Measurements from ENCODE around the gene LIX1.
"Not testable (repeated sequence)": the region's sequence is repeated elsewhere in the genome, so short reads cannot be mapped to it uniquely, and the experiment has no call there.

LIX1 gene

DNA sequence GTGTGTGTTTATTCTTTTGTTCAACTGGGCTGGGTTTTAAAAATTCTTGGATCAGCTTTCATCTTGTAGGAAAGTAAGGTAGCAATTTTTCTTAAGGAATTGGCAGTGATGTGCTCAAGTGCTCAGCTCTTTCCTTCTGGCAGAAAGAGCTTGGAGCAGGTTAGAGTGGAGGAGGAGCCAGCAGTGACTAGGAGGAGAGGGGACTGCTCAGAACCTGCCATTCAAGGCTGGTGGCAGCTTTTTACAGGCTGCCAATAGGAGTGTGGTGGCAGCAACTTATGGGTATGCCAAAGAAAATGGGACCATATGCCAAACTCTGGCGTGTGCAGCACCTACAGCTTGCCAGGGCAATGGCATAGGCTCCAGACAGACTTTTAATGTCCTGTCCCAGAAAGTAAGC is 2.2 kb downstream of the LIX1 start:
- DNase-seq: not testable (repeated sequence)

DNA sequence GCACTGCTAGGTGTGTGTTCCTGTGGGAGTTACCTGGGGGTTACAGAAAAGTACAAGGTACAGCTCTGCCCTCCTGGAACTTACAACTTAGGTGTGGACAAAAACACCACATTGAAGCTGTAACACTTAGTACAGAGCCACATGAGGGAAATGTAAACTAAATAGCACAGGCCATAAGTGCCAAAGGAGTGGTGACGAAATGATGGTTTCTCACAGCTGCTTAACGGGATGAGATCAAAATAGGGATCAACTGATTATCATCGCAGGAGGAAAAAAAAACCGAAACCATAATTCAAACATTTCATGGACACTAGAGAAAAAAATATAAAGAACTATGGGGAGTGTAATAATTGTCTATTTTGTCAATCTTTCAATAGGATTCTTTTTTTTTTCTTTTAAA is 5.9 kb downstream of the LIX1 start:
- no peak for DNase-seq

DNA sequence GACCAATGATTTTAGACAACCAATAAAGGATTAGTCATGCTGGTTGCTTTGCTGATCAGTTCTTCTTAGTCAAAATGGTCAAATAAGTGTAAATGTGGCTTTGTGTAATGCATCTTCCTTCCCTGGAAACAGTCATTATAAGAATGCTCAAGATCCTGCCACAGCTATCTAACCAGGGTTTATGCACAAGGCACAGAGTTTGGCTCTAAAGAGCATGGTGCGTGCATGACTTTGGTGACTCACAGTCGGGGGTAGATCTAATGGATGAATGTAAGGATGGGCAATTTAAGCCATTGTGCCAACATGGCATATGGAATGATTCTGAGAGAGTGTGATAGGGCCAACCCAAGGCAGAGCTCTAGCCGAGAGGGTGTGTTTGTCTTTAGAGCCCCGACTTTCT is 6.5 kb downstream of the LIX1 start:
- no peak for DNase-seq

DNA sequence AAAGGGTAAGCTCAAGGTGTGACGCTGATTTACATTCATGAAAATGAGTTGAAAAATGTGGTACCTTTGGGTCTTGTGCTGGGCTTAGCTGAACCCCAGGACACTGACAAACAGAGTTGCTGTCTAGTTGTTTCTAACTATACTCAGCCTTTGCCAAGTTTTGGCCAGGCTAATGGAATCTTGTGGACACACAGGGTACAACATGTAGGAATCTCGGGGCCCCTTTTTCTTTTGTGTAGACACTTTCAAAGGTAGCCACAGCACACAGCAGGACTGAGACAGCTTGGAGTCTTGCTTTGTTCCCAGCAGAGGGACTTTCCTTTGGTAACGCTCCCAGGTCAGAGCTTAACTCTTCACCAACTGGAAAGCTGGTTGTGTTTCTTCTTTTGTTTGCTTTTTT is 7.8 kb downstream of the LIX1 start:
- DNase-seq: no peak

DNA sequence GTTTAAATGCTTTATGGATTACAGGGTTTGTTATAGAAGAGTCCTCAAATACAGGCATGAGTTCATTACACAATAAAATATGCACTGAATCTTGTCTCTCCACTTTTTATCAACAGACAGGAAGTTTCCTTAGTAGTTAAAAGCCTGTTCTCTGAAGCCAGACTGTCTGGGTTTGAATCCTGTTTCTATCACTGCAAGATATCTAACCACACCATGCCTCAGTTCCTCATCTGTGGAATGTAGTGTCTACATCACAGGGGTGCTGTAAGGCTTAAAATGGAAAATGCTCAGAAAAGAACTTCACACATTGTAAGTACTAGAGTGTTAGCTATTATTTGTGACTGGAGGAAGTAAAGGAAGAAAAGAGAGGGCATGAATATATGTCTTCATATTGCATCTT is 9.3 kb downstream of the LIX1 start:
- peak; percentile 32 for DNase-seq

DNA sequence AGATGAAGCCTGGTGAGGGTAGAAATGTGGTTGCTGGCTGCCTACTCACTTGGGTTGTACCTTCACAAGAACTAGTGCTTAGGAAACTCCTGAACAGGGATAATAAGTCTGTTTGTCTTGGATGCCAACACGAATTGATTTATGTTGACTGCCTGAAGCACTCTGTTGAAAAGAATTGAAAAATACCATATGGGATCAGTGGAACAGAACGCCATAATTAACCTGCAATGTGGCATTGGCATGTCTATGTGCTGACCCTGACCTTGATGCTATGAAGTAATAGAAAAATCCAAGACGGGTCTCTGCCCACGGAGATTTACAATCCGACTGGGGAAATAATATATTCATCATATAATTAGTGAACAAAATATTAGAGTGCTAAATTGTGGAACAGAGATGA is 10.5 kb downstream of the LIX1 start:
- no peak for DNase-seq

DNA sequence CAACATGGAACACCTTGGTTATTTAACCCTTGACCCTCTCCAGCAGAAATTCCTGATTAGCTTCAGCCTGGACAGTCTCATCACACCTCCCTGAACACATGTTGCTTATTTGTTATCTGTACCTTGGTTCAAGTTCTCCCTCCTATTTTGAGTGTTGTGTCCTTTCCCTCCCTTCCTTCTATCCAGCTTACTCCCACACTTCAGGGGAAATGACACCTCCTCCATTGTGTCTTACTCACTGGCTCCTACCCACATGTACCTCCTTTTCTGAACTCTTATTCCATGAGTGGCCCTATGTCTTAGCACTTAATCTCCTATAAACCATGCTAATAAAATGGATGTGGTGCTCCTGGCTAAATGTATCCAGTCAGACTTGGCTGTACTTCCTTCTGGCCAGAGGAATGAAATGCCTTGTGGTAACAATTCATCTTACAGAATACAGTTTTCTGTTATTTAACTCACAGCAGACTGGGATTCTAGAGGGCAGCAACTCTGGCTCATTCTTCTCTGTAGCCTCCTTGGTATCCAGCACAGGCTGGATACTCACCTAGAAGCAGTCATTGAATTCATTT is 11.2 kb downstream of the LIX1 start:
- DNase-seq: peak; percentile 68

DNA sequence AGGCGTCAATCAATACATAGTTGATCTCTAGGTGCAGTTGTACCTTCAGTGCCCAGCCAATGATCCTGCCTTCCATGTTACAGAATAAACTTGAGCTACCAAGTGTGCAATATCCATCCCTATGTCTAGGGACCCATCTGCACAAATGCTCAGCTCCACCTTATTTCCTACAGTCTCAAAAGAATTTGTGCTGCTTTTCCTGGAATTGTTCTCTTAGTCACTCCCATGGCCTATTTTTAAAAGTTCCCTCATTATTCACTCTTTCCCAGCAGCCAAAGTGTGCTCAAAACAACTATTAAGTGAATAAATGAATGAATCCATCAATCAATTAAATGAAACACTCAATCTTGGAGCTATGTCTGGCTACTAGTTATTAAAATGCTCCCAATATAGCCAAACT is 14.7 kb downstream of the LIX1 start:
- no peak for DNase-seq

DNA sequence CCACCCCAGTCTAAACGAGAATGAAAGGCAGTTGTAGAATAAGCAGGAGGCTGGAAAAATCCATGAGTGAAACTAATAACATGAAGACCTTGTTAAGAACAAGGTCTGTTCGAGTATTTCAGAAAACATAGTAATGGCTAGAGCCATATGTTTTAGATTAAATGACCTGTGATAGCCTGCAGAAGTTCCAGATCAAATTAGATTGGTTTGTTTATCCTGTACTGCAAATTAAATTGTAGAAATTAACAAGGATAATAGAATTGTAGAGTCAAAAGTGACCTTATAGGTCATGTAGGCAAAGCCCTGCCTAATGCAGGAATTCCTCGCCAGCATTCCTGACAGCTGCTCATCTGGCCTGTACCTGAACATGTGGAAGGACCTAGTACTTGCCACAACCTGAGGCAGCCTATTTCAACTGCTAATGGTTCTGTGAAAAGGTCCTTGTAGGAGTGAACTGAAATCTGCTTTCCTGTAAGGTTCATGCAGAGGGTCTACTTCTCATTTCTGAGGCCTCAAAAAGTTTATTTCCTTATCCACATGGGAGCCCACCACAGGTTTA is 17.2 kb downstream of the LIX1 start:
- DNase-seq: no peak

DNA sequence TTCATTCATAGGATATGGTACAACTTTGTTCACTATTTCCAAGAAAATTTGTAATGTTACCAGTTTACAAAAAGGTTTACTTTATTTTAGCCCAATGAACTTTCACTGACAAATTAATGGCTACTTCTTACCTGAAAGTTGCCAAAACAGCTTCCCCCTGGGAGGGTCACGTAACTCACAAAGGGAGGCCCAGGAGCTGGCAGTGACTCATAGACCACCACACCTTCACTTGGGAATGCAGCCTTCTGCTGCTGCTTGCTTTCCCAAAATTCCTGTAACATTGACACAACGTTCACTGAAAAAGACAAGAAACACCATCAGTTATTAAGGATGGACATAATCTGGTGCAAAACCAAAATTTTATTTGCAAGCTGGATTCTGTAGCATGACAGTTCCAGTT is 18.1 kb downstream of the LIX1 start:
- DNase-seq: no peak

DNA sequence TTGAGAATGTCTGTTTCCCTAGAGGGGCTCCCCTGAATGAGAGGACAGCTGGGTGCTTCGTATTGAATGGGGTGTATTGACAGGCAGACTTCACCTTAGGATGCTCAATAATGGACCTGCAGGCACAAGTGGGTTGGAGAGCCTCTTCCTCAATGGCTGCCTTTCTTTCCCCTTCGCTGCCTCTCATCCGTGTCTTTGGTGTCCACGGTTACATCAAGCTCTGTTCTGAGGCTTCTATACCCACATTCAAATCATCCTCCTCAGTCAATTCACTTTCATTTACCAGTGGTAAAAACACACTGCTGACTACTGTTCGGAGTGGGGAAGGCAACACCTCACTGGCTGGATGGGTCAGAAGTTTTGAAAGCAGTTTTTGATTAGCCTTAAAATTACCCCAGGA is 20.6 kb downstream of the LIX1 start:
- no peak for DNase-seq

DNA sequence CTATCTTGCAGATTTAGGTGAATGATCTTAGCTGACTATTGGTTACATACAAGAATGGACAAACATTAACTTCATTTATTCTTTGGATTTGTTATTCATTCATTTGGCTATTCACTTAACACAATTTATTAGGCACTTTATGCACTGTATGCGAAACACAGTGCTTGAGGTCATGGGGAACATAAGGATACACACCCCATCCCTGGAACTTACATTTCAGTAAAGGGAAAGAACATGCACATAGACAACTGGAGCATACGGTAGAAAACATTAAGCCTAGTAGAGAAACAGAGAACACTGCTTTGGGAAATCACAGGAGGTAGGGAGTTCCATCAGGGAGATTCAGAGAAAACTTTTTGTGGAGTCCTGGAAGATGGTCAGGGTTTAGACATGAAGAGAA is 22.2 kb downstream of the LIX1 start:
- no peak for DNase-seq

DNA sequence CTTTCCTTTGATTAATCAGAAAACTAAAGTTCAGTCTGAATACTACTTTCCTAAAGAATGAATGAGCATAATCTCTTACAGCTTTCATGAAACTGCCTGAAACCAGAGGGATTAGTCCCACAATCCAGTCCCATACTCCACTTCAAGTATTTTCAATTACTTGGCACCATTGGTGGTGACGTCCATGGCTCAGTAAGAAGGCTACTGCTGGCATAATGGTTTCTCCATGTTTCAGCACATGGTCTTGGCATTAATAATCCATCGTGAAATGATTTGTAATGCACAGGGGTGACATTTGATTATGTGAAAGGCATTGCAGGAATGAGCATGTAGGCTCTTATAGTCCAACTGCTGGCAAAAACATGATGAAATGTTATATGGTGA is 23.4 kb downstream of the LIX1 start:
- no peak for DNase-seq

DNA sequence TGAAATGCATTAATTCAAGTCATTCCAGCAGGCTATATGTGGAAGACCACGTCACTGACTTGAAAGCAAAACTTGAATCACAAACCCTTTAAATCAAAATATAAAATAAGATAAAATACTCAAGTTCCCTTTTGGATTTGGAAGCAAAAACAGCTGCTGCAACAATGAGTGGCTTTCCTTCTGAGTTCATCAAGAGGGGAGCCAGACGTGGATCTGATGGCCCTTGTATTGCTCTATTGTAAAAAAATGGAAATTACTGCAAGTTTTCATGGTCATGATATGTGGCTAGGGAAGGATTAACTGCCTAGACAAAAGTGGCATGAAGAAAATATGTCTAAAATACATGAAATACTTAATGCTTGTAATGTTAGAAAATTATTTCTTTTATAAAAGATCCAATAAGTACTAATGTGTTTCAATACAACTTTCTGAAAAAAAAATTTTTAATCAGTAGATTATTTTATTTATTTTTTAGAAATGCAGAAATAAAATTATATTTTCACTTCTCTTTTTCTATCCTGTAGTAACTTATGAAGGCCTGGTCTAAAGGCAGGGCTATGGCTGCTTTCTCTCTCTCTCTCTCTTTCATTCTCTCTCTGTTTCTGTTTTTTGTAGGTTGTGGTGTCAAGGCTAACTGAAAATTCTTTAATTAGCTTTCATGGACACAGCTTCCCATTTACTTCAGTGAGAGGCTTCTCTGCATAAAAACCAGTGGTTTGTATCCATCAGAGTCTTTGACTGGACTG is 24.0 kb downstream of the LIX1 start:
- no peak for DNase-seq

DNA sequence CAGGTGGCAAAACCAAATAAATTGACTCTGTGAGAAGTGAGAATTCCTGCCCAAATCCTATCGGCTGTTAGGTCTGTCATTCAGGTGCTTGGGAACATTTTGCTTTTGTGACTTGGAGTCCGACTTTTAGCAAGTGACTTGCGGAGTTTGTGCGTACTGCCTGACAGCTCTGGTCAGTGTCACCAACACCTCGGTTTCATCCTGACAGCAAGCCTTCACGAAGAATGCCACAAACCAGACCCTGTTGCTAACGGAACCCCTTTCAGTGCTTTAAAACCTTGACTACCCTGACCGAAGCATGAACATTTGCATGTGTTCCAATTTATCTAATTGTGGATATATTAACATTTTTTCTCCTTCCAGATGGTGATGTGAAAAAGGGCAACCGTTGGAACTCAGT is 26.5 kb downstream of the LIX1 start:
- DNase-seq: no peak

DNA sequence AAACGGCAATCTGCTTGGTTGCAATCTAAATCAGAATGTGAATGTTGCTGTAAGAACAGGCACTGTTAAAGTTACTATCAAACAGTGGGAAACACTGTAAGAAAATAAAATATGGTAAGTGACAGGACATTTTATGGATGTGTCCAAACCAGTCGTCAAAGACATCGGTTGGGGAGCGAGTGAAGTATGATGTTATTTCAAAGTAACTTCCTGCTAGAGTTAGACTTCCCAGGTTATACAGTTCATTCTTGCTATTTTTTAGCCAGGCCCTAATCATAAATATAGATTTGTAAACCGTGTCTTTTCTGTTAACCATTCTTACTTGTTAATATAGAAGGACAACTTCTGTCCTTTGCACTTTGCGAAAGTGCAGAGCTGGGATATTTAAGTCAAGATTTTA is 30.2 kb downstream of the LIX1 start:
- no peak for DNase-seq

DNA sequence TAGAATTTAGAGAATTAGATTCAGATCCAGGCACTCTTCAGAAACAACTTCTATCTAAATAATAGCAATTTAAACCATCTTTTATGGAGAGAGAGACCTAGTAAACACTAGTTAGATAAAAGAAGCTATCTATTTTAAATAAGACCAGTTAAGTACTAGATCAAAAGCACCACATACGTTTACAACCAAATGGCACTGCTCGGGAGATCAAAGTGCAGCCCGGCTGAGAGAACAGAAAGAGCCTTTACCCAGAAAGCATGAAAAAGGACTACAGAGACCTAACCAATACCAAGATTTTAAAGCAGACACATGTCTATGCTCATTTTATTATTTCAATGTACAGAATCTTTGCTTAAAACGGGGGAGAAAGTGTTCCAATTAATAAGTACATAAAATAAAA is 30.8 kb downstream of the LIX1 start:
- no peak for DNase-seq

DNA sequence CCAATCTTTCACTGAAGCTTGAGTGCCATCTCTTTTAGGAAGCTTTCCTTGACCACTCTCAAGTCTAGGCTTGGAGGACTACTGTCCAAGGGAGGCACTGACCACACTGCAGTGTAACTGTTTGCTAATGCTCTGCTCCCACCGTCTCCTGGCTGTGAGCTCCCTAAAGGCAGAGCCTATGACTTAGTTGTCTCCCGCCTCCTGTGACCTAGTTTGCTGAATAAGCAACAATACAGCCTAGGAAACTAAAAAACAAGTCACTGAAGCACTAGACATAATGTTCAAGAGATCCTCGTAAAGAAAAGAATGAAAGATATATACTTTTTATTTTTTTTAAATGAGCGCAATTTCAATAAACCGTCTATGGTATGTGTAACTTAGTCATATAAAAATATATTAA is 31.4 kb downstream of the LIX1 start:
- no peak for DNase-seq

DNA sequence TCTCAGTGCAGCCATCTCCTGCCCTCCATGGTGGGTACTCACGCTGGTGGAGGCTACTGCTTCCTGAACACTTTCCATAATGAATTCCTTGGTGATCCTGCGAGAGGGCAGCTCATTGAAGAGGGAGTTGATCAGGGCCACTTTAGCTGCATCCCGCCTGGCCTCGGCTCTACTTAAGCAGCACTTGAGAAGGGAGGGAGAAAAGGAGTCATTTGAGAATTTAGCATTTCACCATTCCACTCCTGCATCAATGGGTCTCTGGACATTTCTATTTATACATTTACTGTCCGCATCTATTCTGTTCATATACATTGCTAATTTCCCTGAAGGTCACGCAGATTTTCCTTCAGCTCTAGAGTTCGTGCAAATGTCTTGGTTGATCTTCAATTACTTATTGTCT is 35.1 kb downstream of the LIX1 start:
- no peak for DNase-seq

DNA sequence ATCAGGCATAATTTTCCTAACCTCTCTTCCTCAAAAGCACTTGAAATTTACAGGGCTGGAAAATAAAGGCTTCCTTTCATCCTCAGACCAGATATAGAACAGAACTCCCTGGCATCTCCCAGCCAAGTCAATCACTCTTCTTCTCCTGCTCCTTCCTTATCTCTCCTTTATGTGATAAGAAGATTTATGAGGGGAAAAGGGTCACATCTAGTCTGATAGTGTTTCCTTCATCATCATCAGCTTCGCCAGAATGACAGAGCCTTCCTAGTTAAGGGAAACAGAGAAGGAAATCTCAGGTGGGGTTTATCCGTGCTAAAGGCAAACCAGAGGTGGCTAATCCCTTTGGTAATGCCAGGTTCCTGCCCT is 36.2 kb downstream of the LIX1 start:
- DNase-seq: no peak

DNA sequence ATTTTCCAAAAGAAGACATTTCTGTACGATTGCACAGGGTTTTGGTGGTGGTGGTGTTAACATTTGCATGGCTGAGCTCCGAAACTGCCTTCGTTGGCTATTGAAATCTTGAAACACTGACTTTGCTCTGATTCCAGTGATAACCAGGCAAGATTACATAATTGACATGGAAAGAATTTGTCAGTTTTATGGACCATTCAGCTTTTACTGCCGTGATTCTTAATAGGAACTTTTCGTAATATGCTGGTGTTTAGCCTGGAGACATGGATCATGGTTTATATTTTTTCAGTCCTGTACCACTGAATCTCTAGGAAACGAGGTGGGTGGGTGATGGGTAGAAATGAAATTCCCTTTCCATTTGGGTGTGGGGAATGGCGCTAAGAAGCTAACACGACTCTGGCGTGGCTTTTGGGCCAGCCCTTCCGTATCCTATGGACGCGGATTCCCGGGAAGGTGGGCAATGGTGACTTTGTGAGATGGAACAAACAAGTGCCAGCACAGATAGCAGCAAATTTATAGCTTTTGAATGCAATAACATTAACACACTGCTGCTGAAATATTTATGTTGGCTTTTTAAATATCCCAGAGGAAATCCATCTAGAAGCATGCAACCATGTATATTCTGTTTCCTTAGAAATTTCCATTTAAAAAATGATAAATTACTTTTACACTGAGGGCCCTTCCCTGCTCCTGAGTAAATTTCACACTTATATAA is 36.8 kb downstream of the LIX1 start:
- no peak for DNase-seq

DNA sequence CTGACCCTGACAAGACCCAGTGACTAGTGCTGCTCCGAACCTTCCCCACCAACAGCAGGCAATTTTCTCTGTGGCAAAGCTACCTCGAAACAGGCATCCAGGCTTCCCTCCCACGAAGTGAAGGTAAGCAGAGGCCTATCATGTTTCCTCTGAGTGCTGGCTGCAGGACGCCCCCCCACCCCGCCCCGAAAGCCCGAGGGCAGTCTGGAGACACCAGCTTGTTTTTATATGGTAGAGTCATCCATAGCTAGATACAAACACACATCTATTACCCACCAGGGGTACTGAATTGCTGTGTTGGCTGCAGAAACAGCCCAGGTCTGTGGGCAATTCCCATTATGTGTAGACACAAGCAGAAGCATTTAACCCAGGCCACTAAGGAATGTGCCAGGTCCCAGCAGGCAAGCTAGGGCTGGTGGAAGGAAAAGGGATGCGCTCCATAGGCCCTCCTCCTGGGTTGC is 40.4 kb downstream of the LIX1 start:
- DNase-seq: no peak

DNA sequence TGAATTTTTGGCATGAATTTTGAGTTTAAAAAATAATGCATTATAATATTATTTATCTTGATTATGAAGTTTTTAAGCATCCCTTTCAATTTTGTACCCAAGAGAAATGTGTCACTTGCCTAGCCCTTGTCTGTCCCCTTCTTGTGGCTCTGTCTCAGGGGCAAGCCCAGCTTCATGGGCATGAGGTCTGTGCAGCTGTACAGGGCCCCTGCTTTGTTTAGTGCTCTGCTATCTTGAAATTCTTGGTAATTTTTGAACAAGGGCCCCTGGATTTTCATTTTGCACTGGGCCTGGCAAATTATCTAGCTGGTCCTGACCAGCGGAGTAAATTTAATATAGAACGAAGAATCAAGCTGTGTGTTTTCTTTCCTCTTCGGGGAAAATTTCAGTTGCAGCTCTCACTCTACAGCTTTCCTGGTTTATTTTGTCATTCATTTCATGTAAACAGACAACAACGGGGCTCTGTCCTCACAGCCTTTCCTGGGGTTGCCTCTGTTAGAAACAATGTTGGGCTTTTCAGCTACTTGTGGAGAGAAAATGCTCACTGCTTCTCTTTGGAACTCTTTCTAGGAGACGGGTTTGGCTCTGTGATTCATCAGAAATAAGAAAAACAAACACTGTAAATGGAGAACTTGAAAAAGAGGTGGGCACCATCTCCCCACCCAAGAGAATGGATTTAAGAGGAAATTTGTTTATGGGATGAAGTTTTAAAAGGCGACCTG is 41.1 kb downstream of the LIX1 start:
- DNase-seq: no peak

DNA sequence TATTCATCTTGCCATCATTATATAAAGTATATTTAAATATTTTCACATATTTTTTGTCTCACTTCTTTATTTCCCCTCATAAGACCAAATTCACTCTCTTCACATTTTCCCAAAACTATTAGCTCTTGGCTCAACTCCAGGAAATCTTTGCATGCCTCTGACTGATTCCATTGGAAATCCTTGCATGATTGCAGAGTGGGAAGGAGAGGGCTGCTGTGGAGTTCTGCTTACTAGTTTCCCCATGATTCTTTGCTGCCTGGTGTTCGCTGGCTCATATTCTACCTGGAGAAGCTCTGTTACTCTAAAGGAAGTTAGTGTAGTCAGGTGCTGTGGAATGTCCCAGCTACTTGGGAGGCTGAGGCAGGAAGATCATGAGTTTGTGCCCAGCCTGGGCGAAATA is 41.9 kb downstream of the LIX1 start:
- DNase-seq: peak; percentile 25

Measured in fibroblast of upper back skin (primary cell).